GM12873 (cell line): ENCODE measurements around the gene MEF2C.

Experiments
- TF ChIP-seq, protein P1 (sequence below): IDR thresholded peaks from 2 replicates; pipeline ENCODE4 v1.5.1; 2012; ENCODE audit warnings: low read depth, mild to moderate bottlenecking, moderate library complexity, low read length, control low read depth; ENCODE audit not compliant: insufficient read depth; ENCODE audit errors: missing control alignments

Gene MEF2C

GRCh38 chr5:88679638-88680037 lies 203.3 kb downstream of the MEF2C start:
- TF ChIP-seq, protein P1, sequence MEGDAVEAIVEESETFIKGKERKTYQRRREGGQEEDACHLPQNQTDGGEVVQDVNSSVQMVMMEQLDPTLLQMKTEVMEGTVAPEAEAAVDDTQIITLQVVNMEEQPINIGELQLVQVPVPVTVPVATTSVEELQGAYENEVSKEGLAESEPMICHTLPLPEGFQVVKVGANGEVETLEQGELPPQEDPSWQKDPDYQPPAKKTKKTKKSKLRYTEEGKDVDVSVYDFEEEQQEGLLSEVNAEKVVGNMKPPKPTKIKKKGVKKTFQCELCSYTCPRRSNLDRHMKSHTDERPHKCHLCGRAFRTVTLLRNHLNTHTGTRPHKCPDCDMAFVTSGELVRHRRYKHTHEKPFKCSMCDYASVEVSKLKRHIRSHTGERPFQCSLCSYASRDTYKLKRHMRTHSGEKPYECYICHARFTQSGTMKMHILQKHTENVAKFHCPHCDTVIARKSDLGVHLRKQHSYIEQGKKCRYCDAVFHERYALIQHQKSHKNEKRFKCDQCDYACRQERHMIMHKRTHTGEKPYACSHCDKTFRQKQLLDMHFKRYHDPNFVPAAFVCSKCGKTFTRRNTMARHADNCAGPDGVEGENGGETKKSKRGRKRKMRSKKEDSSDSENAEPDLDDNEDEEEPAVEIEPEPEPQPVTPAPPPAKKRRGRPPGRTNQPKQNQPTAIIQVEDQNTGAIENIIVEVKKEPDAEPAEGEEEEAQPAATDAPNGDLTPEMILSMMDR = no peak

DNA sequence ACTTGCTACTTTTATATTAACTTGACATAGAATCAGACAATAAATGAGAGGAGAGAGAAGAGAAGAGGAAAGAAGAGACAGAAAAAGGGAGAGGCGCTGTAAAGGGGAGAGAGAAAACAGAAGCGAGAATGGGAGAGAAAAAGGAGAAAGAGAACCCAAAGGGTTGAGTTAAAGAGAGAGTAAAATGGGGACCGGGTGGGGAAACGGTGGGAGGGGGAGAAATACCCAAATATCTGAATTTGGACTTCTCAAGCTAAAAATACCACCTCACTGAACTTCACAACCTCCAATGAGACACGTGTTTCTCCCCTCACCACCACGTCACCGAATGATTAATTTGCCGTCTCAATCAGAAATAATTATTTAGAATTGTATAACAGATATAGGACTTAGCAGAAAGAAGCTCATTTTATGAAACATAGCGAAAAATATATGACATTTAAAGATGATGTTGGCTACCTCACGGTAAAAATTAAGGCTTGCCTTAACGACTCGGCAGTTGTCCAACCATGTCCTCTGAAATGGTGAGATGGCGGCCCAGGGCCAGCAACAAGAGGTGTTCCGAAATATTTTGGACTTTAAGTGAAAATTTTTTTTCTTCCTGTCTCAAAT lies 204.1 kb downstream of the MEF2C start:
- TF ChIP-seq, protein P1 = no peak

DNA sequence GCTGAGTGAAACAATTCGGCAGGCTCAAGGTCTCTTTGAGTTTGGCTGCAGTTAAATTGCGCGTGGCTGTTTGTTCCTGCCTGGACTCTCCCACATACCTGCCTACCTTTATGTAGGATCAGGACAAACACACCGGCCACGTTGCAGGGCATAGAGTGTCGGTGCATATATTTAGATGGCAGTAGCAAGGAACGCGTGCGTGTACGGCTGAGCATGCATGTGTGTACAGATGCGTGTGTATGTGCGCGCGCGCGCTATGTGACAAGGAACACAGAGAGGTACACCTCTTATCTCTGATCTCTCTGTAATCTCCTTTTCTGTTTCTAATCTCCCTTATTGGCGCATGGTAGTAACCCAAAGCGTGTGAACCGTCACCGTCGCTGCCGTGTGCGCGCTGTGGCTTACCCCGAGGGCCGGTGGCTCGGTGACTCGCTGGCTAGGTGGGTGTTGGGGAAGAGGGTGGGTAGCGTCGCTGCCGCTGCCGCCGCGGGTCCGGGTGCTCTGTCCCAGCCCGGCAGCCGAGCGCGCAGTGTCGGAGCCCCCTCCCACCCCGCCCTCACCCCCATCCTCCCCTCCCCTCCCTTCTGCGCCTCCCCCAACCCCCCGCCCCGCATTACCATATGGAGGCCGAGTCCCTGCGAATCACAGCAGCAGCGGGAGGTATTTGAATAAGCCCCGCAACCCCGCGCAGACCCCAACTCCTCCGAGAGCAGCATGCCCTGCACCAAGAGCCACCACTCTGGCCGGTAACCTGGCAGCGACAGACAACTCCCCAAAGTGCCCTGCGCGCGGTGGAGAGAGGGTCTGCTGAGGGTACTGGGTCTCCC lies 204.8 kb downstream of the MEF2C start:
- TF ChIP-seq, protein P1 = no peak

DNA sequence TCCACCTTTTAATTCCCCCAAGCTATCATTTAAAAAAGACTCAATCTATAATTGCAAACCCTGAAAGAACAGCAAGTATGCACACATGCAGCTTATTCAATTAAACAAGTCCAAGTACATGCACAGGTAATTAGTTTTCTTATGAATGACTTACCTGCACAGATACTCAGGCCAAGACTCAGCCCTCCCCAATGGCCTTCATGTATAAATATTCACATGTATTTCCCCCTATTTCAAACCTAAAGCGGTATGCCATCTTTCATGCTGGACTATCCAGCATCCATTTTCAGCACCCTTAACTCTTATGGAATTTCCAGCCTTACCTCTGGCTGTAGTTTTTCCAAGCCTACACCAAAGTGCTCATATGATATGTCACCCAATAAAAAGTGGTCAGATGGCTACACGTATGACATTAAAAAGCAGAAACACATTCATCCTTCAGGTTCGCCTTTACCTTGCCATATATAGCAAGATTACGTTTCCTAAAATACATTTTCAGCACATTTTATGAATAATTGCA lies 205.5 kb downstream of the MEF2C start:
- TF ChIP-seq, protein P1 = no peak

GRCh38 chr5:88676637-88677375 lies 206.2 kb downstream of the MEF2C start:
- TF ChIP-seq, protein P1 = no peak

DNA sequence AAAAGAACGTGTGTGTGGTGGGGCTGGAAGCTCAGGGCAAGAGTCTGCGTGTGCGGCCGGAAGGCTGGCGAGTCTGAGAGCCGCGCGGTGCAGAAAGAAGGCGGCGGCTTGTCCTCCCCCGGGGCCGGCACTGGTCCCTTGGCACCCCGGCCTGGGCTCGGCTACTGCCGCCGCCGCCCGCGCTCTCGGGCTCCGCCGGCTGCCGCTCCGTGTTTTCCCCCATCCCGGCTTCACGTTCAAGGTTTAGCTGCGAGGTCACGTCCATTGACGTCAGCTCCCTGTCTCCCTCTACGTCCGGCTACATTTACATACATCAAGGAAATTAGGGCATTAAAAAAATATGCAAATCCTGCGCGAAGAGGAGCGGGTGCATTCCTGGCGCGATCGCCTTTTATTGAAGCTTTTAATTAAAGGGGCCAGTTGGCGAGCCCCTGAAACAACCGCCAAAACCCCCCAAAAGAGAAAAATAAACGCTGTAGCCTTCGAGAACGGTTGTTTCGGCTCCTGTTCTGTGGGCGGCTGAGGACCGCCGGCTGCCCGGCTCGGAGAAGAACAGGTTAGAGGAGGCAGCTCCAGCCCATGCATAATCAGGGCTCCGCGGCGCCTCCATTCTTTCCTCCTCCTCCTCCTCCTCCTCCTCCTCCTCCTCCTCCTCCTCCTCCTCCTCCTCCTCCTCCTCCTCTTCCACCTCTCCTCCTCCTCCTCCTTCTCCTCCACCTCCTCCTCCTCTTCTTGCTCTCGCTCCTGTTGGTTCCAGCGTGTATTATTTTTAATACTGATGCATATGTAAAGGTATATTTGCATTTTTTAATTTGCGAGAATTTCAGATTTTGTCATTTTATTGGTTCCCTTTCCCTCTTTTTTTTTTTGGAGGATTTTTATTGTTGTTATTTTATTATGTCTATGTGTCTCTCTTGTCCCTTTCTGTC lies 207.0 kb downstream of the MEF2C start:
- TF ChIP-seq, protein P1 = no peak
